ENCODE measurements around the gene SMYD3.

DNA sequence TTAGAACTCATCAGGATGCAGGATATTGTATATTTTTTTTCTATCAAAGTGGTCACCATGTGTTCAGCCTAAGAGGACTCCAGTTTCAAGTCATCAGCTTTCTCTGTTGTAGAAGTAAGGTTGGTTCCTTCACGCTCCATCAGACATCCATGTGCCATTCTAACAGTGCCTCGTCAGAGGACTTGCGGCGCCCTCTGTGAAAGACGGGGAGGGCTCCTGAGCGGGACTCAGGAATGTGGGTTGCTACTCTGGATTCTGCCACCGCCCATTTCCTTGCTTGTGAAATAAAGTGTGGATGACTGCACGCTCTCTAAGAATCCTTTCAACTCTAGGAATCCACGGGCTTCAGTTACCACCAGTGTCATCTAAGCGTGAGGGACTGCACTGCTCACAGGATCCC is 758.8 kb downstream of the SMYD3 start:
- TF ChIP-seq, protein P1, sequence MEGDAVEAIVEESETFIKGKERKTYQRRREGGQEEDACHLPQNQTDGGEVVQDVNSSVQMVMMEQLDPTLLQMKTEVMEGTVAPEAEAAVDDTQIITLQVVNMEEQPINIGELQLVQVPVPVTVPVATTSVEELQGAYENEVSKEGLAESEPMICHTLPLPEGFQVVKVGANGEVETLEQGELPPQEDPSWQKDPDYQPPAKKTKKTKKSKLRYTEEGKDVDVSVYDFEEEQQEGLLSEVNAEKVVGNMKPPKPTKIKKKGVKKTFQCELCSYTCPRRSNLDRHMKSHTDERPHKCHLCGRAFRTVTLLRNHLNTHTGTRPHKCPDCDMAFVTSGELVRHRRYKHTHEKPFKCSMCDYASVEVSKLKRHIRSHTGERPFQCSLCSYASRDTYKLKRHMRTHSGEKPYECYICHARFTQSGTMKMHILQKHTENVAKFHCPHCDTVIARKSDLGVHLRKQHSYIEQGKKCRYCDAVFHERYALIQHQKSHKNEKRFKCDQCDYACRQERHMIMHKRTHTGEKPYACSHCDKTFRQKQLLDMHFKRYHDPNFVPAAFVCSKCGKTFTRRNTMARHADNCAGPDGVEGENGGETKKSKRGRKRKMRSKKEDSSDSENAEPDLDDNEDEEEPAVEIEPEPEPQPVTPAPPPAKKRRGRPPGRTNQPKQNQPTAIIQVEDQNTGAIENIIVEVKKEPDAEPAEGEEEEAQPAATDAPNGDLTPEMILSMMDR (conservative IDR thresholded peaks at IDR 0.05; ENCODE audit: low read depth, low read length), result no peak
- TF ChIP-seq CEBPB (IDR thresholded peaks at IDR 0.05; ENCODE audit: low read depth, low read length) (no peak), MXI1 (IDR thresholded peaks at IDR 0.05; ENCODE audit: borderline replicate concordance, low read depth, low read length) (no peak), POLR2A (IDR thresholded peaks at IDR 0.05; ENCODE audit: low read depth, low read length) (no peak), MAFK (IDR thresholded peaks at IDR 0.05; ENCODE audit: low read depth, low read length) (no peak), CHD1 (IDR thresholded peaks at IDR 0.05; ENCODE audit: low read depth, low read length) (no peak), RCOR1 (IDR thresholded peaks at IDR 0.05; ENCODE audit: insufficient replicate concordance, low read length) (no peak)
- TF ChIP-seq, protein P2, sequence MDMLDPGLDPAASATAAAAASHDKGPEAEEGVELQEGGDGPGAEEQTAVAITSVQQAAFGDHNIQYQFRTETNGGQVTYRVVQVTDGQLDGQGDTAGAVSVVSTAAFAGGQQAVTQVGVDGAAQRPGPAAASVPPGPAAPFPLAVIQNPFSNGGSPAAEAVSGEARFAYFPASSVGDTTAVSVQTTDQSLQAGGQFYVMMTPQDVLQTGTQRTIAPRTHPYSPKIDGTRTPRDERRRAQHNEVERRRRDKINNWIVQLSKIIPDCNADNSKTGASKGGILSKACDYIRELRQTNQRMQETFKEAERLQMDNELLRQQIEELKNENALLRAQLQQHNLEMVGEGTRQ (IDR thresholded peaks at IDR 0.05; ENCODE audit: low read depth, low read length), result no peak
